Measurements from ENCODE around the gene UBE2Q2.

UBE2Q2 gene

GRCh38 chr15:75928680-75929608 is 85.7 kb downstream of the UBE2Q2 start:
- DNase-seq = no peak

DNA sequence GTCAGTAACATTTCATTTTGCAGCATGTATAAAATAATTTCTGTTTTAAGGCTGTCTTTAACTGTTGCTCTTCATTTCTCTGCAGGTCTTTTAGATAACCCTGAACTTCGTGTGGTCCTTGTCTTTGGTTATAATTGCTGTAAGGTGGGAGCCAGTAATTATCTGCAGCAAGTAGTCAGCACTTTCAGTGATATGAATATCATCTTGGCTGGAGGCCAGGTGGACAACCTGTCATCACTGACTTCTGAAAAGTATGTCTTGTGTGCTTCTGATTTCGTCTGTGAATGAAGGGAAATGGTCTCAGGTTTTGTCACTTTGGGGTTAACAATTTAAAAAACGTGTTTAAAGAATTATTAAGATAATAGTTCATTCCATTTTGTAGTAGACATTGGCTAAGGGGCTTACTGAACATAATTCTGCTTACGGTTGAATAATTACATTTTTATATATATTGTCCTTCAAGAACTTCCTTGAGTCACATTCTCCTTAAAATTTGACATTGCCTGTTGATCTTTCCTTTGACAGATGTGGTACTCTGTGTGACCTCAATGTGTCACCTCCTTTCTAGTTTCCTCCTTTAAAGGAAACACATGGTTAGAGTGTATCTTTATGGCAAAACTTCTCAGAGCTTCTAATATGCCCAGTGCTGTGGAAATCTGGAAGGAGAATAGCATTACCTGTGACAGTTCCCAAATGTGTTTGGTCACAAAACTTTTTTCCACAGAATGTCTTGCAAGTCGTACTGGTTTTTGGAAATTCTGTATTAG is 86.7 kb downstream of the UBE2Q2 start:
- DNase-seq = no peak

DNA sequence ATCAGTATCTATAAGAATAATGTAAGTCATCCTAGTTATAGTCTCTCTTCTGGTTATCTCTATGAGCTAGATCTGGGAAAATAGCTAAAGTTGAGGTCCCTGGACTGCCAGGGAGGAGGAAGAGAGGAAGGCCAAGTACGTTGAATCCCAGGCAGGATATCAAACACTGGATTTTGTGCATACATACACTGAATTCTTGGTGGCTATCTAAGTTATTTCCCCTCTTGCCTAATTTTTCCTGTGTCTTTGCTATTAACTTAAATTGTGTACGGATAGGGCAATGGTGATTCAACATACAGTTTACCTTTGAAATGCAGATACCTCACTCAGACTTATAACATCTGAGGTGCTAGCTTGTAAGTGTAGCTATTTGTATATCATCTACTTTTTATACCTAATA is 87.6 kb downstream of the UBE2Q2 start:
- DNase-seq = no peak

DNA sequence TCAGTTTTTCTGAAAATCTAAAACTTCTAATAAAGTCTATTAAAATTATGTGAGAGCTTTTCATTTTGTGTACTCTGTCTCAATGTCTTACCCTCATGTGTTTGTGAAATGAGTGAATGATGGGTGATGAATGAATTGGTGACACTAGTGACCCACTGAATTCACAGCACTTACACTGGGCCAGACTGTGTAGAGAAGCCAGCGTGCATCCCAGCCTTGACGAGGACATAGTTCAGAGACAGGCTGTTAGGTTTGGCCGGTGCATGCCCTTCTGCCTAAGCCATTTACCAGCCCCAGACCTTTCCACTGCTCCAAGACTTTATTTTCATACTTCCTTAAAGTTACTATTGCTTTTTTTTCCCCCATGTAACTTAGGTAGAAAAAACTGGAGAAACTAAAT is 99.2 kb downstream of the UBE2Q2 start:
- DNase-seq = no peak

- no peak for DNase-seq
Observed at GRCh38 chr15:75943246-75943645, 100.0 kb downstream of the UBE2Q2 start.

DNA sequence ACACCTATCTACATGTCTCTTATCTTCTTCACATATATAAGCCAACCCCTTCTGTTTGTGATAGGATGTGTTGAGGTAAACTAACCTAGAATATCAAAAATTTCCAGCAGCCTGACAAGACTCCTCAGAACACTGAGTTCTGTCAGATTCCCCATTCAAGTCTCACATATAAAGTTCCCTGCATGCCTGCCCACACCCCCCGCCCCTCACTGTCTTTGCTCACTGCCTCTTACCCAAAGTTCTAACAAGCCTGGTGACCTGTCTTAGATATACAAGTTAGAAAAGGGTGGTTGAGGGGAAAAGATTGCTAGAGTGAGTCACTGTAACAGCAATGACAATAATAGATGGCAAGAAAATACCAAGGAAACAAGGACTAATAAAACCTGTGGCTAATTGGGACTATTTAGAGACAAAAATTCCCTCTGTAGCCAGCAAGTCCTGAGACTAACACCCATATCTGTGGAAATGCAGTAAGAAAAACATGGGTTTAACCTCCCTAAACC is 100.5 kb downstream of the UBE2Q2 start:
- no peak for DNase-seq

DNA sequence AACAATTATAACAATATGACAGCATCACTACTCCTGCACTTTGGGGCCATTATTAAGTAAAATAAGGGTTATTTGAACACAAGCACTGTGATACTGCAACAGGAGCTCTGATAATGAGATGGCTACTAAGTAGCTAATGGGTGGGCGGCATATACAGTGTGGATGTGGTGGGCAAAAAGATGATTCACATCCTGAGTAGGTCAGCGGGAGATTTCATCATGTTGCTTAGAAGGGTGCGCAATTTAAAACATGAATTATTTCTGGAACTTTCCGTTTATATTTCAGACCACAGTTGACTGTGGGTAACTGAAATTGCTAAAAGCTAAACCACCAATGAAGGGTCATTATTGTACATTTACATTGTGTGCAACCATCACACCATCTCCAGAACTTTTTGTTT is 102.7 kb downstream of the UBE2Q2 start:
- DNase-seq = no peak

DNA sequence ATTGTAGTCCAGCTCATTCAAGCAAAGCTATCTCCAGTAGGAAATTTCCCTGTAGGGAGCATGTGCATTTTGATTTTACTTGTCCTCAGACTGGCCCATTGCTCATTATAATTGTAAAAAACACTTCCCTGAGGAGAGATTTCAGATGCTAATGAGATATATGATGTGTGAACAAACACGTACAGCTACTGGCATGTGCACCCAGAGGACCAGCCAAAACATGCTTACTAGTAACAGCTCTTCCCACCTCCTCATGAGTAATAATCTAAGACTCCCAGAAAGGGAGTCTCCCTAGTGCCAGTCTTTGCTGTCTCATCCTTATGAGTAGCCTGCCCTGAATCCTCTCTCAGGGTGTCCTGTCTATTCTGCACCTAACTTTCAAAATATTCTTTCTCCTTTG is 103.8 kb downstream of the UBE2Q2 start:
- DNase-seq = no peak

DNA sequence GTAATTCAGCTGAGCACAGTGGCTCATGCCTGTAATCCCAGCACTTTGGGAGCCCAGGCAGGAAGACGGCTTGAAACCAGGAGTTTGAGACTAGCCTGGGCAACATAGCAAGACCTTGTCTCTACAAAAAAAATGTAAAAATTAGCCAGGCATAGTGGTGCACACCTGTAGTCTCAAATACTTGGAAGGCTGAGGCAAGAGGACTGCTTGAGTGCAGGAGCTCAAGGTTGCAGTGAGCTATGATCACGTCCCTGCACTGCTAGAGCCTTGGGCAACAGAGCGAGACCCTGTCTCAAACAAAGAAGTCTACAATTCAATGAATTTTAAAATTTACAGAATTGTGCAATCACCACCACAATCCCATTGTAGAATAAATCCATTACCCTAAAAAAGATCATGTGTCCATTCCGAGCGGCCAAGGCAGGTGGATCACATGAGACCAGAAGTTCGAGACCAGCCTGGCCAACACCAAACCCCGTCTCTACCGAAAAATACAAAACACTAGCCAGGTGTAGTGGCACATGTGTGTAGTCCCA is 105.6 kb downstream of the UBE2Q2 start:
- DNase-seq = no peak

Data from activated CD4-positive, alpha-beta T cell treated with anti-CD3 and anti-CD28 coated beads, Interleukin-2, amount 50 U/mL, for 16 hours (primary cell).